Mesothelial cell of epicardium (in vitro differentiated cells): ENCODE results near the gene CDC45. TPM values are rescaled to one million over a fixed set of nuclear protein-coding genes. Genes with fewer than 3 reads are reported as not detected.

Experiments
- DNase-seq, 2 experiments: peaks; one replicate each; pipeline ENCODE4 v3.0.0; 2021; ENCODE audit warnings: low spot score in 2 of 2; ENCODE audit not compliant: unreplicated experiment in 2 of 2
- H3K27ac Mint-ChIP-seq: 2 replicates; pipeline ENCODE4 v1.8.0; 2021; ENCODE audit warnings: mixed read lengths
- H3K27me3 Mint-ChIP-seq: 2 replicates; pipeline ENCODE4 v1.8.0; 2021; ENCODE audit warnings: low read depth, mixed read lengths
- H3K36me3 Mint-ChIP-seq: 2 replicates; pipeline ENCODE4 v1.8.0; 2021; ENCODE audit warnings: mixed read lengths
- H3K4me1 Mint-ChIP-seq: 2 replicates; pipeline ENCODE4 v1.8.0; 2021; ENCODE audit warnings: mixed read lengths
- H3K4me3 Mint-ChIP-seq: 2 replicates; pipeline ENCODE4 v1.8.0; 2021; ENCODE audit warnings: mild to moderate bottlenecking, moderate library complexity, mixed read lengths
- H3K9me3 Mint-ChIP-seq: 2 replicates; pipeline ENCODE4 v1.8.0; 2021; ENCODE audit warnings: mixed read lengths
- CTCF ChIP-seq: fragments of 200-600 bp; sonication (generic); IDR thresholded peaks from one replicate; pipeline ENCODE4 v1.5.0; 2021; ENCODE audit warnings: antibody characterized with exemption; ENCODE audit not compliant: unreplicated experiment
- total RNA-seq: library from RNA; stranded (reverse); gene quantifications from 3 replicates; pipeline ENCODE4 v1.2.1, GENCODE V29; 2021

Gene CDC45
- total RNA-seq, 1 donor from 2014 or later: 15.3 TPM

DNA sequence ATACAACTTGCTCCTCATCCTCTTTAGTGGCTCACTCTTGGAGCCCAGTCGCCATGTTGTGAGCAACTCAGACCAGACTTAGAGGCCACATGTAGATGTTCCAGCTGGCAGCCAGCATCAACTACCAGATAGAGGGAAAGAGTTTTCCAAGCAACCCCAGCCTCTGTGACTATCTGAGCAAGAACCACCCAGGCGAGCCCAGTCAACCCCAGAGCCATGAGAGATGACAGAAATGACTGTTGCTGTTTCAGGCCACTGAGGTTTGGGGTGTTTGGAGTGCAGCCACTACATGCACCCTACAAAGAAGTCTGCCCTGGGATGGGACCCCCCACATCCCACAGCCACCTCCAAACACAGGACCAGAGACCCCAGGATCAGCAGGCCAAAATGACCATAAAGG is 69.2 kb downstream of the CDC45 start:
- Mint-ChIP-seq H3K4me1 (no peaks in the 10 kb centered on the region), H3K27ac (no peak overlapping the region), H3K4me3 (no peak overlapping the region), H3K9me3 (peaks cover 4% of the 10 kb centered on the region), H3K36me3 (no peaks in the 10 kb centered on the region), H3K27me3 (peaks cover 4% of the 10 kb centered on the region)
- DNase-seq: no peak
- TF ChIP-seq CTCF: no peak

DNA sequence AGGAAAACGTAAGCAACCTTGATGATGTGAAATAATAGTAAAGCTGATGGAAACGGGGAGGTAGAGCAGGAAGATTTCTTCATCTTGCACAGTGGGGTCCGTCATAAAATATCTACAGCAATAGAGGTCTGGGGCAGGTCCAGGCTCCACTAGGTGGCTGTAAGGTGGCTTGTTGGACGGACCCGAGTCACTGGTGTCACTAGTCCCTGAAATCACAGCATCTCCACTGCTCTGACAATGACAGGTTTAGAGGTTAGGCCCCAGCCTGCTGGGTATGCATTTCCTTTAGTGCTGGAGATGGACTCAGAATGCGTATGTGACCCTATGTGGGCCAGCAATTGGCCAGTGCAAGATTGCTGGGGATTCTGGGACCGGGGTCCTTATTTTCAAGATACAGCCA is 69.7 kb downstream of the CDC45 start:
- no peak for TF ChIP-seq CTCF
- Mint-ChIP-seq H3K9me3 (peaks cover 4% of the 10 kb centered on the region), H3K36me3 (no peaks in the 10 kb centered on the region), H3K27ac (no peak overlapping the region), H3K4me1 (no peaks in the 10 kb centered on the region), H3K4me3 (no peak overlapping the region), H3K27me3 (peaks cover 3% of the 10 kb centered on the region)
- DNase-seq: no peak

DNA sequence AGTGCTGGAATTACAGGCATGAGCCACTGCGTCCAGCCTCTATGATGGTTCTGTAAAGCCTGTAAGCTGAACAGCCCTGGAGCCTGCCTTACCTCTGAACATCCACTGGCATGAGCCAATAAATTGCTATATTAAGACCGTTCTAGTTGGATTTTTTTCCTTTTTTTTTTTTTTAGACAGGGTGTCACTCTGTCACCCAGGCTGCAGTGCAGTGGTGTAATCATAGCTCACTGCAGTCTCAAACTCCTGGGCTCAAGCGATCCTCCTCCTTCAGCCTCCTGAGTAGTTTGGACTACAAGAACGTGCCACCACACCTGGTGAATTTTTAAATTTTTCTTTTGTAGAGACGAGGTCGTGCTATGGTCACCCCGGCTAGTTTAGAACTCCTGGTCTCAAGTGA is 70.7 kb downstream of the CDC45 start:
- no peak for TF ChIP-seq CTCF
- Mint-ChIP-seq H3K27me3 (peaks cover 3% of the 10 kb centered on the region), H3K36me3 (no peaks in the 10 kb centered on the region), H3K4me1 (peaks cover 3% of the 10 kb centered on the region), H3K4me3 (no peak overlapping the region), H3K9me3 (peaks cover 4% of the 10 kb centered on the region), H3K27ac (no peak overlapping the region)
- DNase-seq: no peak

DNA sequence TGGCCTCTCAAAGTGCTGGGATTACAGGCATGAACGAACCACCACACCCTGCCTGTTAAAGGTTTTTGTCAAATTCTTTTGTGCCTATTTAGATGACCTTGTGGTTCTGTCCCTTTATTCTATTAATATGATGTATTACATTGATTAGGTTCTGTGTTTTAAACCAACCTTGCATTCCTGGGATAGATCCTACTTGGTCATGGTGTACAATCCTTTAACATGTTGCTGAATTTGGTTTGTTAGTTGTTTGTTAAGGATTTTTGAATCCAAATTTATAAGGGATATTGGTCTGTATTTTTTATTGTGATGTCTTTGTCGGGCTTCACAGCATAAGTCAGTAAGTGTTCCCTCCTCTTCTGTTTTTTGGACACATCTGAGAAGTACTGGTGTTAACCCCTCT is 73.5 kb downstream of the CDC45 start:
- peaks cover 4% of the 10 kb centered on the region for H3K9me3 Mint-ChIP-seq
- no peaks in the 10 kb centered on the region for H3K36me3 Mint-ChIP-seq
- H3K27me3 Mint-ChIP-seq: no peaks in the 10 kb centered on the region
- H3K4me1 Mint-ChIP-seq: peaks cover 3% of the 10 kb centered on the region
- DNase-seq: no peak
- TF ChIP-seq CTCF: no peak
- H3K4me3 Mint-ChIP-seq: no peak overlapping the region
- H3K27ac Mint-ChIP-seq: no peak overlapping the region

DNA sequence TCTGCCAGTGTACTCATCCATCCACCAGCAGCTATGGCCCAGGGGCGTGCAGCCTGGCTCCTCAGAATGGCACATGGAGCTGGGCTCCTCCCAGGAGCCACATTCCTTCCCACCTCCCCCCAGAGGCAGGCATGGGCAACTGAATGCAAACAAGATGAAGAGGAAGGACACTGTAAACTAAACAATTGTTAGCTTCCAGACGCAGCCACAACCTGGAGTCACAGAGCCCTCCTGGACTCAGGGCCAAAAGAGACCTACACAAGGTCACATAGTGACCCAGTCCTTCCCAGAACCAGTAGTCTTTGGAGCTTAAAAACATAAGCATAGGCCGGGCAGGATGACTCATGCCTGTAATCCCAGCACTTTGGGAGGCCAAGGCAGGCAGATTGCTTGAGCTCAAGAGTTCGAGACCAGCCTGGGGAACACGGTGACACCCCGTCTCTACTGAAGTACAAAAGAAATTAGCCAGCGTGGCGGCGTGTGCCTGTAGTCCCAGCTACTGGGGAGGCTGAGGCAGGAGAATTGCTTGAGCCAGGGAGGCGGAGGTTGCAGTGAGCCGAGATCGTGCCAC is 75.2 kb downstream of the CDC45 start:
- H3K9me3 Mint-ChIP-seq: peaks cover 4% of the 10 kb centered on the region
- DNase-seq: no peak
- H3K4me1 Mint-ChIP-seq: peaks cover 3% of the 10 kb centered on the region
- H3K27me3 Mint-ChIP-seq: no peaks in the 10 kb centered on the region
- no peak overlapping the region for H3K27ac Mint-ChIP-seq
- TF ChIP-seq CTCF: no peak
- H3K36me3 Mint-ChIP-seq: no peaks in the 10 kb centered on the region
- no peak overlapping the region for H3K4me3 Mint-ChIP-seq

- H3K4me1 Mint-ChIP-seq: peaks cover 3% of the 10 kb centered on the region
These were observed 75.9 kb downstream of the CDC45 start for GRCh38 chr22:19555651-19556050.

More at GRCh38 chr22:19555651-19556050, 75.9 kb downstream of the CDC45 start:
- H3K36me3 Mint-ChIP-seq: no peaks in the 10 kb centered on the region
- peaks cover 4% of the 10 kb centered on the region for H3K9me3 Mint-ChIP-seq
- no peak overlapping the region for H3K4me3 Mint-ChIP-seq
- no peaks in the 10 kb centered on the region for H3K27me3 Mint-ChIP-seq
- DNase-seq: no peak
- TF ChIP-seq CTCF: no peak
- no peak overlapping the region for H3K27ac Mint-ChIP-seq
